NCI-H2107 (cell line): Measurements from ENCODE around the gene PPP2R2B.

Experiments used
- DNase-seq: peaks from one replicate; lab custom pipeline; 2025; lab: John Stamatoyannopoulos, UW

PPP2R2B gene

GRCh38 chr5:146825033-146825432 lies 53.5 kb downstream of the PPP2R2B start:
- DNase-seq = no peak

GRCh38 chr5:146821732-146822131 lies 56.8 kb downstream of the PPP2R2B start:
- DNase-seq = no peak

- no peak for DNase-seq
These were observed 57.6 kb downstream of the PPP2R2B start for GRCh38 chr5:146820987-146821386.

GRCh38 chr5:146818822-146819221 lies 59.7 kb downstream of the PPP2R2B start:
- DNase-seq = no peak

- no peak for DNase-seq
These were observed 60.6 kb downstream of the PPP2R2B start for GRCh38 chr5:146817973-146818372.

GRCh38 chr5:146816775-146817387 lies 61.7 kb downstream of the PPP2R2B start:
- no peak for DNase-seq

GRCh38 chr5:146815411-146815810 lies 63.1 kb downstream of the PPP2R2B start:
- DNase-seq = no peak

- DNase-seq = no peak
These were observed 65.0 kb downstream of the PPP2R2B start for GRCh38 chr5:146813346-146814157.

- DNase-seq = no peak
These were observed 73.5 kb downstream of the PPP2R2B start for GRCh38 chr5:146805081-146805480.

- DNase-seq = no peak
These were observed 75.5 kb downstream of the PPP2R2B start for GRCh38 chr5:146802945-146803522.

- DNase-seq = no peak
These were observed 78.9 kb downstream of the PPP2R2B start for GRCh38 chr5:146799671-146800070.

GRCh38 chr5:146799231-146799630 lies 79.3 kb downstream of the PPP2R2B start:
- DNase-seq = no peak

- no peak for DNase-seq
These were observed 80.9 kb downstream of the PPP2R2B start for GRCh38 chr5:146797658-146798057.

GRCh38 chr5:146796911-146797310 lies 81.6 kb downstream of the PPP2R2B start:
- DNase-seq = no peak

- no peak for DNase-seq
These were observed 82.4 kb downstream of the PPP2R2B start for GRCh38 chr5:146796144-146796543.

- no peak for DNase-seq
These were observed 84.1 kb downstream of the PPP2R2B start for GRCh38 chr5:146794326-146795029.

- DNase-seq = no peak
These were observed 84.8 kb downstream of the PPP2R2B start for GRCh38 chr5:146793709-146794108.

GRCh38 chr5:146791471-146791870 lies 87.1 kb downstream of the PPP2R2B start:
- no peak for DNase-seq

- no peak for DNase-seq
These were observed 88.6 kb downstream of the PPP2R2B start for GRCh38 chr5:146789712-146790653.

GRCh38 chr5:146788898-146789297 lies 89.7 kb downstream of the PPP2R2B start:
- DNase-seq = no peak

- DNase-seq = no peak
These were observed 93.5 kb downstream of the PPP2R2B start for GRCh38 chr5:146785065-146785464.
